GM08714 (cell line): Measurements from ENCODE around the gene DAD1.
A peak's percentile ranks its signal among the peaks of the same experiment; 100 is the strongest.

Experiments used
- H3K4me3 ChIP-seq: fragments of 200-500 bp; sonication (Bioruptor generic); 2 replicates; pipeline ENCODE4 v1.5.1; 2014; ENCODE audit warnings: mild to moderate bottlenecking, low read length, inconsistent platforms
- ZNF274 ChIP-seq: IDR thresholded peaks from 2 replicates; pipeline ENCODE4 v1.6.1; 2012; ENCODE audit warnings: mild to moderate bottlenecking, low read depth, low read length

Gene DAD1

GRCh38 chr14:22610931-22611330 lies 21.9 kb upstream of the DAD1 start:
- no peak overlapping the region for H3K4me3 ChIP-seq
- no peak for TF ChIP-seq ZNF274

GRCh38 chr14:22607291-22607690 lies 18.3 kb upstream of the DAD1 start:
- no peak for TF ChIP-seq ZNF274
- no peak overlapping the region for H3K4me3 ChIP-seq

GRCh38 chr14:22606380-22606779 lies 17.4 kb upstream of the DAD1 start:
- no peak for TF ChIP-seq ZNF274
- no peak overlapping the region for H3K4me3 ChIP-seq

- no peak overlapping the region for H3K4me3 ChIP-seq
- no peak for TF ChIP-seq ZNF274
Observed at GRCh38 chr14:22602862-22603261, 13.8 kb upstream of the DAD1 start.

GRCh38 chr14:22601996-22602395 lies 13.0 kb upstream of the DAD1 start:
- TF ChIP-seq ZNF274 = no peak
- no peak overlapping the region for H3K4me3 ChIP-seq

- H3K4me3 ChIP-seq = no peak overlapping the region
- no peak for TF ChIP-seq ZNF274
Observed at GRCh38 chr14:22601456-22601855, 12.4 kb upstream of the DAD1 start.

GRCh38 chr14:22600027-22600426 lies 11.0 kb upstream of the DAD1 start:
- no peak overlapping the region for H3K4me3 ChIP-seq
- no peak for TF ChIP-seq ZNF274

- no peak for TF ChIP-seq ZNF274
- peak overlapping the region; percentile 78; the same call in 1 of the 2 replicates for H3K4me3 ChIP-seq
Observed at GRCh38 chr14:22599349-22599748, 10.3 kb upstream of the DAD1 start.

- H3K4me3 ChIP-seq = peak overlapping the region; percentile 78
Observed at GRCh38 chr14:22598896-22599244, 9.8 kb upstream of the DAD1 start.

GRCh38 chr14:22598099-22598895 lies 9.3 kb upstream of the DAD1 start, which contains the start of gene ABHD4:
Gene ABHD4 (plus strand): TSS chr14:22598300. CDS start chr14:22598307, 7 bp downstream.
- peak within 1 kb of the TSS; percentile 78 for H3K4me3 ChIP-seq
- TF ChIP-seq ZNF274 = no peak

More at GRCh38 chr14:22598896-22599244, 9.8 kb upstream of the DAD1 start:
- no peak for TF ChIP-seq ZNF274

- peak overlapping the region; percentile 78; the same call in 1 of the 2 replicates for H3K4me3 ChIP-seq
- TF ChIP-seq ZNF274 = no peak
Observed at GRCh38 chr14:22597771-22598098, 8.7 kb upstream of the DAD1 start.

- no peak overlapping the region for H3K4me3 ChIP-seq
- no peak for TF ChIP-seq ZNF274
Observed at GRCh38 chr14:22597265-22597664, 8.2 kb upstream of the DAD1 start.

GRCh38 chr14:22596354-22596879 lies 7.4 kb upstream of the DAD1 start:
- no peak overlapping the region for H3K4me3 ChIP-seq
- no peak for TF ChIP-seq ZNF274

- no peak for TF ChIP-seq ZNF274
- no peak overlapping the region for H3K4me3 ChIP-seq
Observed at GRCh38 chr14:22594156-22594716, 5.2 kb upstream of the DAD1 start.

- no peak overlapping the region for H3K4me3 ChIP-seq
Observed at GRCh38 chr14:22593601-22594000, 4.6 kb upstream of the DAD1 start.

More at GRCh38 chr14:22593601-22594000, 4.6 kb upstream of the DAD1 start:
- no peak for TF ChIP-seq ZNF274
